ENCODE measurements around the gene CFAP119. TPM values are rescaled to one million over a fixed set of nuclear protein-coding genes. Genes with fewer than 3 reads are reported as not detected.

Gene CFAP119
- total and polyA plus RNA-seq, 7 experiments from 2014 or later = 0.41 to 5.9 (median 2.8) TPM

- H3K27ac Mint-ChIP-seq = peak overlapping the region in 1 of 9 donors; percentile 27
These were observed 3.1 kb upstream of the CFAP119 start for GRCh38 chr16:30764816-30765465.

GRCh38 chr16:30764086-30764485 lies 2.2 kb upstream of the CFAP119 start:
- Histone ChIP-seq H3K27ac (ENCODE audit: low read depth, low read length) (no peak overlapping the region), H3K9me3 (ENCODE audit: control insufficient read depth in 2 of 3, low read length in 3 of 3) (no peaks in the 10 kb centered on the region), H3K4me3 (ENCODE audit: low read length) (no peak overlapping the region), H3K27me3 (ENCODE audit: control insufficient read depth in 2 of 2, insufficient read depth in 2 of 2, low read length in 2 of 2) (no peaks in the 10 kb centered on the region), H3K36me3 (ENCODE audit: control insufficient read depth in 2 of 3, insufficient read depth in 3 of 3, low read length in 3 of 3) (peaks cover 29 to 72% (median 40%) of the 10 kb centered on the region in 3 experiments), H3K4me1 (ENCODE audit: control insufficient read depth in 2 of 2, insufficient read depth in 2 of 2, low read length in 2 of 2) (peaks cover 17 to 38% of the 10 kb centered on the region in 2 donors)
- intact Hi-C loops (cut with micrococcal nuclease) = loop anchor here (5.0 kb wide), 3 partner anchors 107 to 138 kb away; partner anchors contain the start of genes CTF1 (in 1 of the 2) and FBRS (in 1 of the 2)
- DNase-seq (no peak), ATAC-seq (no peak)
- no peaks in the 10 kb centered on the region for H3K27me3 Mint-ChIP-seq
- ChIA-PET CTCF (interaction anchor here (1.2 kb wide), 1 partner anchor 11 kb away, joined by 3 read pairs; no protein-coding TSS in a partner anchor), POLR2A (interaction anchor here (0.6 to 3.2 kb wide), 4 partner anchors 11 to 1916 kb away, joined by 3 to 9 read pairs (median 5); no protein-coding TSS in a partner anchor)
- peak overlapping the region in 3 of 9 donors; percentile 14 to 65 (median 28) for H3K27ac Mint-ChIP-seq
- H3K4me1 Mint-ChIP-seq = peaks cover 21 to 43% (median 32%) of the 10 kb centered on the region in 7 donors
- no peaks in the 10 kb centered on the region for H3K9me3 Mint-ChIP-seq
- peak overlapping the region in 8 of 10 donors; percentile 39 to 98 (median 80) for H3K4me3 Mint-ChIP-seq
- peaks cover 3 to 35% (median 16%) of the 10 kb centered on the region in 5 donors for H3K36me3 Mint-ChIP-seq

More at GRCh38 chr16:30764816-30765465, 3.1 kb upstream of the CFAP119 start:
- DNase-seq (no peak), ATAC-seq (no peak)
- no peaks in the 10 kb centered on the region for H3K27me3 Mint-ChIP-seq
- Histone ChIP-seq H3K27me3 (ENCODE audit: control insufficient read depth in 2 of 2, insufficient read depth in 2 of 2, low read length in 2 of 2) (no peaks in the 10 kb centered on the region), H3K27ac (ENCODE audit: low read depth, low read length) (no peak overlapping the region), H3K4me1 (ENCODE audit: control insufficient read depth in 2 of 2, insufficient read depth in 2 of 2, low read length in 2 of 2) (peaks cover 17 to 38% of the 10 kb centered on the region in 2 donors), H3K4me3 (ENCODE audit: low read length) (no peak overlapping the region), H3K9me3 (ENCODE audit: control insufficient read depth in 2 of 3, low read length in 3 of 3) (no peaks in the 10 kb centered on the region), H3K36me3 (ENCODE audit: control insufficient read depth in 2 of 3, insufficient read depth in 3 of 3, low read length in 3 of 3) (peaks cover 29 to 80% (median 46%) of the 10 kb centered on the region in 3 experiments)
- POLR2A ChIA-PET = interaction anchor here (1.1 to 3.2 kb wide), 5 partner anchors 10 to 412 kb away, joined by 3 to 9 read pairs (median 3); partner anchors contain the start of gene PHKG2
- no peaks in the 10 kb centered on the region for H3K9me3 Mint-ChIP-seq
- intact Hi-C loops (cut with micrococcal nuclease) = loop anchor here (5.0 kb wide), 3 partner anchors 108 to 137 kb away; partner anchors contain the start of genes CTF1 (in 1 of the 2) and FBRS (in 1 of the 2)
- CTCF ChIA-PET = interaction anchor here (0.6 to 1.2 kb wide), 3 partner anchors 11 to 49 kb away, joined by 3 read pairs; no protein-coding TSS in a partner anchor
- H3K4me1 Mint-ChIP-seq = peaks cover 21 to 43% (median 28%) of the 10 kb centered on the region in 7 donors
- peaks cover 3 to 37% (median 18%) of the 10 kb centered on the region in 5 donors for H3K36me3 Mint-ChIP-seq
- H3K4me3 Mint-ChIP-seq = no peak overlapping the region

- peaks cover 17 to 37% of the 10 kb centered on the region in 2 donors for H3K4me1 ChIP-seq (ENCODE audit: control insufficient read depth in 2 of 2, insufficient read depth in 2 of 2, low read length in 2 of 2)
- Mint-ChIP-seq H3K4me3 (peak overlapping the region; percentile 96 to 98 (median 97)), H3K27ac (peak overlapping the region; percentile 82 to 96 (median 93)), H3K27me3 (no peaks in the 10 kb centered on the region), H3K36me3 (peaks cover 3 to 29% (median 14%) of the 10 kb centered on the region in 5 donors), H3K9me3 (no peaks in the 10 kb centered on the region), H3K4me1 (peaks cover 21 to 43% (median 33%) of the 10 kb centered on the region in 7 donors)
- POLR2A ChIA-PET = interaction anchor here (0.7 to 3.2 kb wide), 3 partner anchors 12 to 111 kb away, joined by 5 to 9 read pairs (median 6); partner anchors contain the start of gene PHKG2
- intact Hi-C loops (cut with micrococcal nuclease) = loop anchor here (1.0 to 5.0 kb wide), 16 partner anchors 12 to 696 kb away; partner anchors contain the start of genes FBRS (in 2 of the 2), PHKG2 (in 2 of the 2), ARMC5 (in 1 of the 2) and CTF1 (in 1 of the 2)
- CTCF ChIA-PET = no interaction called here
- peak overlapping the region; percentile 88 for H3K27ac ChIP-seq (ENCODE audit: low read depth, low read length)
- H3K9me3 ChIP-seq (ENCODE audit: control insufficient read depth in 2 of 3, low read length in 3 of 3) = no peaks in the 10 kb centered on the region
- ATAC-seq (no peak), DNase-seq (no peak)
- peak overlapping the region; percentile 99 for H3K4me3 ChIP-seq (ENCODE audit: low read length)
- peaks cover 24 to 63% (median 30%) of the 10 kb centered on the region in 3 experiments for H3K36me3 ChIP-seq (ENCODE audit: control insufficient read depth in 2 of 3, insufficient read depth in 3 of 3, low read length in 3 of 3)
- H3K27me3 ChIP-seq (ENCODE audit: control insufficient read depth in 2 of 2, insufficient read depth in 2 of 2, low read length in 2 of 2) = no peaks in the 10 kb centered on the region
These were observed 1.3 kb upstream of the CFAP119 start for GRCh38 chr16:30762991-30763725.

DNA sequence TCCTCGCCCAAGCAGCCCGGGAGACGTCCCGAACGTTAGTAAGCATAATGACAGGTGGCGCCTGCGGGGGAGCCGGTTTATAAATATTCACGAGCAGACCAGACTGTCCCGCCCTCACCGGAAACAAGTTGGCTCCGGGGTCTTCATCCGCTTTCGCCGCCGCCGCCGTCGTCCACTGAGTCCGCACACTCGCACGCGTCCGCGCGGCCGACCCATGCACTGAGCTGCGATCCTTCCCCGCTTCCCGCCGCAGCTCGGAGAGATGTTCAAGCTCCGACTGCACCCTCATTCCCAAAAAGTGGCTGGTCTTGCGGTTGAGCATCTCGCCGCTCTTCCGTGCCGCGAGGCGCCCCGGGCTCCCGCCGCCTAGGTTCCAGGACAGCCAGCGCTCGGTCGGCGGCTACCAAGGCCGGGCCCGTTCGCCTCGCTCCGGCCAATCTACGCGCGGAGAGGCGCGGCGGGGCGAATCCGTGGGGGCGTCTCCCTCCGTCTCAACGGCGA lies 385 bp downstream of the CFAP119 start:
- H3K27me3 Mint-ChIP-seq = no peaks in the 10 kb centered on the region

GRCh38 chr16:30760577-30761426 lies 1.1 kb downstream of the CFAP119 start:
- peak overlapping the region in 8 of 9 donors; percentile 9 to 96 (median 74) for H3K27ac Mint-ChIP-seq
- H3K4me3 Mint-ChIP-seq = peak overlapping the region; percentile 96 to 98 (median 97)
- H3K4me1 Mint-ChIP-seq = peaks cover 21 to 37% (median 30%) of the 10 kb centered on the region in 7 donors
- Histone ChIP-seq H3K4me3 (ENCODE audit: low read length) (peak overlapping the region; percentile 99), H3K4me1 (ENCODE audit: control insufficient read depth in 2 of 2, insufficient read depth in 2 of 2, low read length in 2 of 2) (peaks cover 17 to 22% of the 10 kb centered on the region in 2 donors), H3K27me3 (ENCODE audit: control insufficient read depth in 2 of 2, insufficient read depth in 2 of 2, low read length in 2 of 2) (no peaks in the 10 kb centered on the region), H3K9me3 (ENCODE audit: control insufficient read depth in 2 of 3, low read length in 3 of 3) (no peaks in the 10 kb centered on the region), H3K27ac (ENCODE audit: low read depth, low read length) (peak overlapping the region; percentile 88), H3K36me3 (ENCODE audit: control insufficient read depth in 2 of 3, insufficient read depth in 3 of 3, low read length in 3 of 3) (peaks cover 16 to 58% (median 19%) of the 10 kb centered on the region in 3 experiments)
- DNase-seq (no peak), ATAC-seq (no peak)
- CTCF ChIA-PET = no interaction called here
- no peaks in the 10 kb centered on the region for H3K27me3 Mint-ChIP-seq
- POLR2A ChIA-PET = interaction anchor here (1.1 to 2.5 kb wide), 2 partner anchors 12 to 13 kb away, joined by 5 to 17 read pairs; partner anchors contain the start of gene PHKG2
- H3K9me3 Mint-ChIP-seq = no peaks in the 10 kb centered on the region
- H3K36me3 Mint-ChIP-seq = peaks cover under 1 to 16% (median 7%) of the 10 kb centered on the region in 5 donors
- intact Hi-C loops (cut with micrococcal nuclease) = loop anchor here (5.0 kb wide), 3 partner anchors 104 to 141 kb away; partner anchors contain the start of genes CTF1 (in 1 of the 2) and FBRS (in 1 of the 2)

More for the DNA sequence above, 385 bp downstream of the CFAP119 start:
- Mint-ChIP-seq H3K27ac (peak overlapping the region; percentile 82 to 96 (median 93)), H3K4me1 (peaks cover 21 to 37% (median 30%) of the 10 kb centered on the region in 7 donors), H3K36me3 (peaks cover 3 to 19% (median 10%) of the 10 kb centered on the region in 5 donors), H3K4me3 (peak overlapping the region; percentile 96 to 98 (median 97)), H3K9me3 (no peaks in the 10 kb centered on the region)
- DNase-seq (peak in 3 of 9 donors; percentile 12 to 47 (median 24)), ATAC-seq (peak; percentile 24)
- H3K9me3 ChIP-seq (ENCODE audit: control insufficient read depth in 2 of 3, low read length in 3 of 3) = no peaks in the 10 kb centered on the region
- no peaks in the 10 kb centered on the region for H3K27me3 ChIP-seq (ENCODE audit: control insufficient read depth in 2 of 2, insufficient read depth in 2 of 2, low read length in 2 of 2)
- POLR2A ChIA-PET = interaction anchor here (1.1 kb wide), 1 partner anchor 14 kb away, joined by 5 read pairs; the partner anchor contains the start of gene PHKG2
- CTCF ChIA-PET = no interaction called here
- intact Hi-C loops (cut with micrococcal nuclease) = loop anchor here (5.0 kb wide), 3 partner anchors 104 to 141 kb away; partner anchors contain the start of genes CTF1 (in 1 of the 2) and FBRS (in 1 of the 2)
- peaks cover 22 to 58% (median 23%) of the 10 kb centered on the region in 3 experiments for H3K36me3 ChIP-seq (ENCODE audit: control insufficient read depth in 2 of 3, insufficient read depth in 3 of 3, low read length in 3 of 3)
- H3K27ac ChIP-seq (ENCODE audit: low read depth, low read length) = peak overlapping the region; percentile 88
- H3K4me3 ChIP-seq (ENCODE audit: low read length) = peak overlapping the region; percentile 99
- peaks cover 17 to 25% of the 10 kb centered on the region in 2 donors for H3K4me1 ChIP-seq (ENCODE audit: control insufficient read depth in 2 of 2, insufficient read depth in 2 of 2, low read length in 2 of 2)
